K562 (cell line): Measurements from ENCODE around the gene NTM. TPM values are rescaled to one million over a fixed set of nuclear protein-coding genes. Genes with fewer than 3 reads are reported as not detected.

Source experiments
- ATAC-seq: fragments of 200-7000 bp; cut with Tn5 transposase; 3 replicates; pipeline ENCODE4 v1.9.1; 2020; ENCODE audit warnings: moderate library complexity
- BruUV-seq: library from RNA; stranded (reverse); fragments of 400-500 nt; replicated peaks from 2 replicates; lab custom pipeline; 2021; lab: Mats Ljungman, UMichigan
- CTCF ChIA-PET: fragments of 300-600 bp; formaldehyde crosslinking; extraction: SDS; loops from one replicate; lab custom pipeline; 2021; ENCODE audit warnings: low intra/inter-chr PET ratio; lab: Yijun Ruan, JAX
- POLR2A ChIA-PET: fragments of 300-600, 350-650 bp; sonication (Branson Sonifier 250); formaldehyde crosslinking; extraction: SDS; loops from one replicate; lab custom pipeline; 2021; ENCODE audit warnings: antibody characterized with exemption, inconsistent platforms; lab: Yijun Ruan, JAX
- DNase-seq, 4 experiments: peaks; one replicate each; pipeline versions ENCODE4 v3.0.0 to v3.0.0-alpha.2; 2011 to 2018; ENCODE audit warnings: low spot score in 3 of 4, mixed read lengths in 3 of 4; ENCODE audit errors: extremely low read depth in 1 of 4
- FAIRE-seq: peaks from 2 replicates; lab custom pipeline; 2011; peaks lifted over from hg19 to GRCh38; lab: Jason Lieb, UNC
- H2AFZ ChIP-seq: 2 replicates; pipeline ENCODE4 v1.6.0; 2011; ENCODE audit warnings: low read depth, low read length, control low read depth, inconsistent platforms
- H3K27ac ChIP-seq: fragments of 200-600 bp; 3 replicates; pipeline ENCODE4 v1.8.0; 2011; ENCODE audit warnings: low read depth, mild to moderate bottlenecking, control low read depth, inconsistent platforms, low read length, moderate library complexity, mixed read lengths; ENCODE audit errors: extremely low read depth
- H3K27me3 ChIP-seq, 2 experiments: fragments of 300-600 bp in 1 of 2; 2 replicates in 1 of 2; 3 replicates in 1 of 2; pipeline versions ENCODE4 v1.6.0 to v1.8.0; 2011; ENCODE audit warnings: inconsistent platforms in 2 of 2, low read length in 2 of 2, mild to moderate bottlenecking in 1 of 2, mixed read lengths in 1 of 2, moderate library complexity in 1 of 2; ENCODE audit not compliant: control insufficient read depth in 2 of 2, insufficient read depth in 2 of 2
- H3K36me3 ChIP-seq: fragments of 300-600 bp; 3 replicates; pipeline ENCODE4 v1.8.0; 2011; ENCODE audit warnings: mild to moderate bottlenecking, low read length, inconsistent platforms; ENCODE audit not compliant: control insufficient read depth, insufficient read depth
- H3K4me1 ChIP-seq, 2 experiments: fragments of 200-600 bp in 1 of 2; replicated peaks in 1 of 2; 2 replicates in 1 of 2; 3 replicates in 1 of 2; pipeline versions ENCODE4 v1.5.1 to v1.8.0; 2011; ENCODE audit warnings: inconsistent platforms in 2 of 2, low read length in 2 of 2, mild to moderate bottlenecking in 1 of 2, mixed read lengths in 1 of 2, moderate library complexity in 1 of 2; ENCODE audit not compliant: control insufficient read depth in 2 of 2, insufficient read depth in 2 of 2
- H3K4me2 ChIP-seq: 2 replicates; pipeline ENCODE4 v1.6.1; 2011; ENCODE audit warnings: low read length, control low read depth, inconsistent platforms, mixed read lengths; ENCODE audit not compliant: insufficient read depth
- H3K4me3 ChIP-seq: fragments of 200-600 bp; sonication (generic), shearing (Covaris generic); 2 replicates; pipeline ENCODE4 v1.5.1; 2016; ENCODE audit warnings: control low read depth, inconsistent platforms
- H3K79me2 ChIP-seq: fragments of 200-600 bp; 3 replicates; pipeline ENCODE4 v1.8.0; 2011; ENCODE audit warnings: low read length, inconsistent platforms; ENCODE audit not compliant: control insufficient read depth, insufficient read depth
- H3K9ac ChIP-seq, 2 experiments: 2 replicates each; pipeline versions ENCODE4 v1.6.0 to v1.6.1; 2011; ENCODE audit warnings: low read depth in 2 of 2, low read length in 2 of 2, control low read depth in 1 of 2, inconsistent platforms in 1 of 2, mild to moderate bottlenecking in 1 of 2, mixed read lengths in 1 of 2; ENCODE audit not compliant: insufficient read depth in 1 of 2
- H3K9me1 ChIP-seq: one replicate; pipeline ENCODE4 v1.6.0; 2011; ENCODE audit warnings: inconsistent platforms, mild to moderate bottlenecking, low read length, moderate library complexity; ENCODE audit not compliant: control insufficient read depth, insufficient read depth
- H3K9me3 ChIP-seq: replicated peaks from 2 replicates; pipeline ENCODE4 v1.5.1; 2011; ENCODE audit warnings: low read depth, low read length, inconsistent platforms; ENCODE audit not compliant: control insufficient read depth, insufficient read depth
- H4K20me1 ChIP-seq: replicated peaks from 2 replicates; pipeline ENCODE4 v1.6.1; 2011; ENCODE audit warnings: low read length, inconsistent platforms, mixed read lengths; ENCODE audit not compliant: control insufficient read depth, insufficient read depth
- DDX20 ChIP-seq: fragments of 450-650 bp; IDR thresholded peaks from 2 replicates; pipeline ENCODE4 v1.6.1; 2016; ENCODE audit warnings: missing genetic modification characterization, low read depth, mild to moderate bottlenecking, missing compliant biosample characterization, moderate library complexity
- EWSR1 ChIP-seq: fragments of 450-650 bp; IDR thresholded peaks from 2 replicates; pipeline ENCODE4 v1.6.1; 2018; ENCODE audit warnings: borderline replicate concordance, mild to moderate bottlenecking, low read depth, moderate library complexity; ENCODE audit not compliant: partially characterized antibody
- FOXK2 ChIP-seq, 2 experiments: fragments of 450-650 bp; IDR thresholded peaks in 1 of 2; conservative IDR thresholded peaks in 1 of 2; 2 replicates each; pipeline ENCODE4 v1.6.1; 2016; ENCODE audit warnings: low read depth in 2 of 2, mild to moderate bottlenecking in 1 of 2
- ID3 ChIP-seq, 2 experiments: fragments of 250-450 bp in 1 of 2; fragments of 450-650 bp in 1 of 2; sonication (Bioruptor Pico) in 1 of 2; IDR thresholded peaks; 2 replicates each; pipeline versions ENCODE4 v1.6.1 to v1.8.0; 2016 to 2021; ENCODE audit warnings: mild to moderate bottlenecking in 2 of 2, moderate library complexity in 2 of 2, missing compliant biosample characterization in 1 of 2, missing genetic modification characterization in 1 of 2
- KDM1A ChIP-seq, 2 experiments: fragments of 450-650 bp; IDR thresholded peaks; 2 replicates each; pipeline ENCODE4 v1.6.1; 2016; ENCODE audit warnings: mild to moderate bottlenecking in 2 of 2
- MAFK ChIP-seq: IDR thresholded peaks from 2 replicates; pipeline ENCODE4 v1.6.1; 2011; ENCODE audit warnings: low read length, improper control_type of control experiment
- NFATC3 ChIP-seq: fragments of 450-650 bp; IDR thresholded peaks from 2 replicates; pipeline ENCODE4 v1.6.1; 2017; ENCODE audit warnings: mild to moderate bottlenecking
- SIX5 ChIP-seq, 2 experiments: IDR thresholded peaks; 2 replicates each; pipeline ENCODE4 v1.6.1; 2011; ENCODE audit warnings: low read length in 2 of 2, borderline replicate concordance in 1 of 2, low read depth in 1 of 2, mild to moderate bottlenecking in 1 of 2, moderate library complexity in 1 of 2; ENCODE audit not compliant: insufficient read depth in 1 of 2
- SLC30A9 ChIP-seq: fragments of 250-450 bp; sonication (Bioruptor Pico); IDR thresholded peaks from 2 replicates; pipeline ENCODE4 v1.8.0; 2022; ENCODE audit warnings: mild to moderate bottlenecking, moderate library complexity
- ZNF12 ChIP-seq: sonication (generic); formaldehyde crosslinking; IDR thresholded peaks from 2 replicates; pipeline ENCODE4 v1.4.0; 2020; ENCODE audit warnings: mild to moderate bottlenecking, missing genetic modification reagents
- ZNF436 ChIP-seq: fragments of 250-450, 450-650 bp; sonication (Bioruptor Pico); formaldehyde crosslinking; IDR thresholded peaks from 2 replicates; pipeline ENCODE4 v1.7.0; 2020; ENCODE audit warnings: mild to moderate bottlenecking
- ZNF445 ChIP-seq: fragments of 250-450 bp; sonication (Bioruptor Pico); IDR thresholded peaks from 2 replicates; pipeline ENCODE4 v1.4.0; 2020; ENCODE audit warnings: low read depth, mild to moderate bottlenecking, moderate library complexity
- ZNF785 ChIP-seq: fragments of 250-450 bp; sonication (Bioruptor Pico); IDR thresholded peaks from 2 replicates; pipeline ENCODE4 v1.4.0; 2020; ENCODE audit warnings: mild to moderate bottlenecking
- ZSCAN32 ChIP-seq: fragments of 450-650 bp; formaldehyde crosslinking; IDR thresholded peaks from 2 replicates; pipeline ENCODE4 v1.4.0; 2020; ENCODE audit warnings: mild to moderate bottlenecking, moderate library complexity
- WGBS: fragments of 100-300 bp; shearing (Covaris generic); methylation state at CpG from one replicate; pipeline ENCODE4 v1.1.6; 2016; ENCODE audit warnings: low coverage, mixed read lengths; ENCODE audit not compliant: insufficient coverage; ENCODE audit errors: missing lambda C conversion rate; 5-methylcytosine and 5-hydroxymethylcytosine counted together
- in situ Hi-C: fragments of 300-500 bp; cut with MboI; formaldehyde crosslinking; loops from 4 replicates; pipeline ENCODE4 v1.15.0; 2018; ENCODE audit warnings: inconsistent platforms, mixed read lengths
- intact Hi-C: fragments of 100-400 bp; cut with micrococcal nuclease; formaldehyde crosslinking; loops from 2 replicates; pipeline ENCODE4 v1.14.2; 2022
- polyA plus RNA-seq, 8 experiments: library from polyadenylated mRNA; depleted of rRNA in 4 of 8; stranded (reverse) in 5 of 8; unstranded in 3 of 8; fragments of >200 nt; fragmentation: Nextera tagmentation in 2 of 8; fragmentation: Illumina TruSeq in 1 of 8; extraction: Ambion mirVana in 2 of 8; extraction: Trizol in 1 of 8; gene quantifications; 2 replicates each; pipeline versions ENCODE4 v1.2.1 to v1.2.3, GENCODE V29; 2011 to 2014; ENCODE audit warnings: inconsistent platforms in 1 of 8, missing spikeins in 1 of 8
- total RNA-seq, 7 experiments: library from RNA; depleted of rRNA in 6 of 7; stranded (reverse); fragments of >200 nt in 6 of 7; fragmentation: Illumina TruSeq in 2 of 7; extraction: Trizol in 2 of 7; gene quantifications; 2 replicates each; pipeline versions ENCODE4 v1.2.1 to v1.2.3, GENCODE V29; 2011 to 2021; ENCODE audit warnings: low replicate concordance in 1 of 7

Gene NTM
- total and polyA plus RNA-seq, 9 of the 15 experiments (the other 6 are each of a cell fraction or from before 2014, with no cell fraction given) = not detected

DNA sequence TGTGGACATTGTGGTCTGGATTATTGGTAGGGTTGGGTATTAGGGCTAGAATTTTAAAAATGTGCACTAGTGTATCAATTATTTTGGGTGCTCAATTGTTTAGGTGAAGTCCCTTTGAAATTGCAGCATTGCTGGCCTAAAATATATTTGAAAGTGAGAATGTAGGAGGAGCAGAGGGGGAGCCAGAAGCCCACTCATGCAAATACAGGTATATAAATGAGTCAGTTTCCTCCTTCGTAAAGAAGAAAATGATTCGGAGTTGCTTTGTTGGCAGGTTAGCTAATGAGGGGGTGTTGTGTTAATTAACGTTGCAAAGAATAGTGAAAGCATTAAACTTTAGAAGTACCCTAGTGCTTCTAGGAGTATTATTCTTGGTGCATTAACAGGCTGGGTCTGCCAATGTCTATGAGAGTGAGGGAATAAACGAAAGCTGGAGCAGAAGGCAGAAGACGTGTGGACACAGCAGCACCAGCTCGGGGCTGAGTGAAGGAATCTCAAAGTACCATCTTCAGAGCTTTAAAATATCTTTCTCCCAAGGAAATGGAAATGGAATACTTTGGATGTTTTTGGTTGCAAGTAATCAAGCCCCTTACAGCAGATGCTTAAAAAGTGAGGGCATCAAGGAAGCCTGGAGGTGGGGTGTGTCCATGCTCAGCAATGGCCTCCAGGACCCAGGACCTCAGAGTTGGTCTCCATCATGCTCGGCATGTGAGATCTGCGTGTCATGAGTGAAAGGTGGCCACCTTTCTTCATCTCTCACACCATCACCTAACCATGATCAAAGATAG is 522.9 kb downstream of the NTM start:
- Histone ChIP-seq H3K79me2 (no peaks in the 10 kb centered on the region), H3K36me3 (no peaks in the 10 kb centered on the region), H2AFZ (no peak overlapping the region), H3K4me1 (no peaks in the 10 kb centered on the region), H4K20me1 (no peaks in the 10 kb centered on the region), H3K9ac (no peak overlapping the region), H3K27ac (no peak overlapping the region)
- intact Hi-C loops = no loop called here
- POLR2A ChIA-PET = no interaction called here
- no peak for ATAC-seq
- no TSS peak for BruUV-seq
- FAIRE-seq = no peak
- no peak for TF ChIP-seq SIX5 (IDR thresholded peaks at IDR 0.05; ENCODE audit: borderline replicate concordance in 1 of 2, insufficient read depth in 1 of 2, low read depth in 1 of 2, low read length in 2 of 2)
- TF ChIP-seq ZSCAN32 (CRISPR knock-in tag) = no peak
- no peak for TF ChIP-seq ZNF436
- TF ChIP-seq ZNF12 (CRISPR knock-in tag) = no peak
- TF ChIP-seq EWSR1 = no peak
- TF ChIP-seq DDX20 (tag) = no peak
- TF ChIP-seq NFATC3 = no peak
- no peak for TF ChIP-seq FOXK2 (conservative IDR thresholded peaks at IDR 0.05 in 1 of 2, IDR thresholded peaks at IDR 0.05 in 1 of 2; ENCODE audit: low read depth in 2 of 2)
- TF ChIP-seq ZNF785 (CRISPR knock-in tag) = no peak
- TF ChIP-seq SLC30A9 (CRISPR knock-in tag) = no peak
- TF ChIP-seq KDM1A (IDR thresholded peaks at IDR 0.05) = no peak
- no peak for TF ChIP-seq ID3 (CRISPR knock-in tag; IDR thresholded peaks at IDR 0.05)
- no peak for TF ChIP-seq ID3 (tag; IDR thresholded peaks at IDR 0.05)
- no peak for TF ChIP-seq ZNF445
- TF ChIP-seq MAFK = no peak
- TF ChIP-seq, all 486 proteins: peak for 0
- Histone ChIP-seq H3K4me2 (no peak overlapping the region), H3K9me1 (no peaks in the 10 kb centered on the region), H3K9me3 (no peaks in the 10 kb centered on the region), H3K4me3 (no peak overlapping the region), H3K27me3 (no peaks in the 10 kb centered on the region)
- 1% methylated on average over 8 of the region's 8 CpGs for WGBS
- in situ Hi-C loops = no loop called here
- DNase-seq = no peak
- CTCF ChIA-PET = no interaction called here
